PC-3 (cell line): Measurements from ENCODE around the gene C1orf21.

ENCODE experiments used
- CTCF ChIP-seq: fragments of 300-600 bp; sonication (generic); conservative IDR thresholded peaks from 2 replicates; pipeline ENCODE4 v1.5.1; 2017; ENCODE audit warnings: antibody characterized with exemption, low read depth, mild to moderate bottlenecking, low read length
- EZH2phosphoT487 ChIP-seq: fragments of 300-600 bp; sonication (generic); IDR thresholded peaks from 2 replicates; pipeline ENCODE4 v1.6.1; 2018; ENCODE audit warnings: mild to moderate bottlenecking, antibody characterized with exemption, low read length, borderline replicate concordance

- TF ChIP-seq CTCF: no peak
- TF ChIP-seq EZH2phosphoT487: no peak
Observed at GRCh38 chr1:184513421-184513820, 126.6 kb downstream of the C1orf21 start.
